ENCODE data around the gene ELMO1. TPM values are rescaled to one million over a fixed set of nuclear protein-coding genes. Genes with fewer than 3 reads are reported as not detected.

The ELMO1 gene
- total RNA-seq, 1 experiment from 2014 or later = 0.45 TPM

GRCh38 chr7:36956814-36957213 is 491.9 kb downstream of the ELMO1 start:
- no peak for DNase-seq (ENCODE audit: low read depth, low spot score)
- in situ Hi-C loops (cut with HindIII; ENCODE audit: low pct_unique_long_range_greater_than_20kb, low sequenced_read_pairs) = no loop called here

- in situ Hi-C loops (cut with HindIII; ENCODE audit: low pct_unique_long_range_greater_than_20kb, low sequenced_read_pairs) = no loop called here
- DNase-seq (ENCODE audit: low read depth, low spot score) = no peak
These were observed 493.1 kb downstream of the ELMO1 start for GRCh38 chr7:36955456-36956129.

GRCh38 chr7:36951257-36951697 is 497.4 kb downstream of the ELMO1 start:
- no peak for DNase-seq (ENCODE audit: low read depth, low spot score)
- in situ Hi-C loops (cut with HindIII; ENCODE audit: low pct_unique_long_range_greater_than_20kb, low sequenced_read_pairs) = no loop called here

- in situ Hi-C loops (cut with HindIII; ENCODE audit: low pct_unique_long_range_greater_than_20kb, low sequenced_read_pairs) = no loop called here
These were observed 498.7 kb downstream of the ELMO1 start for GRCh38 chr7:36949711-36950600.

GRCh38 chr7:36946401-36946739 is 502.3 kb downstream of the ELMO1 start:
- no peak for DNase-seq (ENCODE audit: low read depth, low spot score)
- in situ Hi-C loops (cut with HindIII; ENCODE audit: low pct_unique_long_range_greater_than_20kb, low sequenced_read_pairs) = no loop called here

More at GRCh38 chr7:36949711-36950600, 498.7 kb downstream of the ELMO1 start:
- no peak for DNase-seq (ENCODE audit: low read depth, low spot score)

GRCh38 chr7:36945612-36946400 is 502.9 kb downstream of the ELMO1 start:
- in situ Hi-C loops (cut with HindIII; ENCODE audit: low pct_unique_long_range_greater_than_20kb, low sequenced_read_pairs) = no loop called here

GRCh38 chr7:36944838-36945237 is 503.8 kb downstream of the ELMO1 start:
- in situ Hi-C loops (cut with HindIII; ENCODE audit: low pct_unique_long_range_greater_than_20kb, low sequenced_read_pairs) = no loop called here
- no peak for DNase-seq (ENCODE audit: low read depth, low spot score)

More at GRCh38 chr7:36945612-36946400, 502.9 kb downstream of the ELMO1 start:
- DNase-seq (ENCODE audit: low read depth, low spot score) = no peak

GRCh38 chr7:36943591-36944435 is 504.9 kb downstream of the ELMO1 start:
- DNase-seq (ENCODE audit: low read depth, low spot score) = no peak

GRCh38 chr7:36942955-36943354 is 505.7 kb downstream of the ELMO1 start:
- in situ Hi-C loops (cut with HindIII; ENCODE audit: low pct_unique_long_range_greater_than_20kb, low sequenced_read_pairs) = no loop called here
- no peak for DNase-seq (ENCODE audit: low read depth, low spot score)

More at GRCh38 chr7:36943591-36944435, 504.9 kb downstream of the ELMO1 start:
- in situ Hi-C loops (cut with HindIII; ENCODE audit: low pct_unique_long_range_greater_than_20kb, low sequenced_read_pairs) = no loop called here

- in situ Hi-C loops (cut with HindIII; ENCODE audit: low pct_unique_long_range_greater_than_20kb, low sequenced_read_pairs) = no loop called here
- DNase-seq (ENCODE audit: low read depth, low spot score) = no peak
These were observed 506.1 kb downstream of the ELMO1 start for GRCh38 chr7:36942541-36942940.

- no peak for DNase-seq (ENCODE audit: low read depth, low spot score)
- in situ Hi-C loops (cut with HindIII; ENCODE audit: low pct_unique_long_range_greater_than_20kb, low sequenced_read_pairs) = no loop called here
These were observed 506.6 kb downstream of the ELMO1 start for GRCh38 chr7:36942025-36942424.

- DNase-seq (ENCODE audit: low read depth, low spot score) = no peak
- in situ Hi-C loops (cut with HindIII; ENCODE audit: low pct_unique_long_range_greater_than_20kb, low sequenced_read_pairs) = no loop called here
These were observed 507.3 kb downstream of the ELMO1 start for GRCh38 chr7:36941359-36941758.

- DNase-seq (ENCODE audit: low read depth, low spot score) = no peak
- in situ Hi-C loops (cut with HindIII; ENCODE audit: low pct_unique_long_range_greater_than_20kb, low sequenced_read_pairs) = no loop called here
These were observed 508.8 kb downstream of the ELMO1 start for GRCh38 chr7:36939816-36940215.

GRCh38 chr7:36937754-36938563 is 510.7 kb downstream of the ELMO1 start:
- in situ Hi-C loops (cut with HindIII; ENCODE audit: low pct_unique_long_range_greater_than_20kb, low sequenced_read_pairs) = no loop called here
- no peak for DNase-seq (ENCODE audit: low read depth, low spot score)

- in situ Hi-C loops (cut with HindIII; ENCODE audit: low pct_unique_long_range_greater_than_20kb, low sequenced_read_pairs) = no loop called here
- DNase-seq (ENCODE audit: low read depth, low spot score) = no peak
These were observed 516.8 kb downstream of the ELMO1 start for GRCh38 chr7:36931892-36932291.

- no peak for DNase-seq (ENCODE audit: low read depth, low spot score)
- in situ Hi-C loops (cut with HindIII; ENCODE audit: low pct_unique_long_range_greater_than_20kb, low sequenced_read_pairs) = no loop called here
These were observed 518.9 kb downstream of the ELMO1 start for GRCh38 chr7:36929791-36930190.

Measured in SK-MEL-5 (cell line).